ENCODE results near the gene SAAL1.

SAAL1 gene

DNA sequence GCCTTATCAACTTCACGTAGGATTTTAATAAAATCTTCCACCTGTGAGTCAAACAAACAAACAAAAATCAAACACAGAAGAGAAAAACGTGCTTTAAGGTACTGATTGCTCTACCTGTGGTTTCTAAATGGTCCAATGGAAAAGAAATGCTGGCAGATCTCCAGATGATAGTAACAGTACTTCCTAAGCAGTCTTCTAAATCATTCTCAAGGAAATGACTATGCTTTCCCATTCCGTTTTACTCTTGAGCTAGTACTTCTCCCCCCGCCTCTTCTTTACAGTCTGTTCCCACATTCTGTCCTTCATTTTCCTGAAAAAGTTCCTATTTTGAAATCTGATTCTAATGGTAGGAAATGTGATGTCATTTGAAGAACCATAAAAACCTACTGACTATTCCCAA lies 25.4 kb downstream of the SAAL1 start:
- H3K27ac ChIP-seq (ENCODE audit: low read length): no peak overlapping the region
- H3K4me3 ChIP-seq (ENCODE audit: low read length): no peak overlapping the region
- H3K9me3 ChIP-seq (ENCODE audit: insufficient read depth, low read depth, low read length): no peaks in the 10 kb centered on the region
- peaks cover 67% of the 10 kb centered on the region for H3K36me3 ChIP-seq (ENCODE audit: insufficient read depth, low read depth, low read length)
- no peaks in the 10 kb centered on the region for H3K27me3 ChIP-seq (ENCODE audit: insufficient read depth, low read length)
- no peaks in the 10 kb centered on the region for H3K4me1 ChIP-seq (ENCODE audit: insufficient read depth, low read length)
- H3K9ac ChIP-seq (ENCODE audit: low read depth, low read length): no peak overlapping the region

DNA sequence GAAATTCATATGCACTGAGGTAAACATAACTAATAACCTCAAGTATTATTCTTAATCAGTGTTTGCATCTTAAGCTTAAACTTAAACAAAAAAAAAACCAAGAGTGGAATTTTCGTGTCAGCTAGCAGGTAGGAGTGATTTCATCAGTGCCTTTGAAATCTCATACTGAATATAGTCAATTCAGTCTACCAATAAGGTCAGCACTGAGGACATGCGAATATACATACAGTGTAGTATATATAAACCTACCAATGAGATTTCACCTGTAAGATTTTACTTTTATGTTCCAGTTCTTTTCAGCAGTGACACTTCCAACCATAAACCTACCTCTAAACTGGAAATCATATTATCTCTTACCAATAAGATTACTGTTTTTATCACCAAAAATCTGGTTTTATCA lies 27.0 kb downstream of the SAAL1 start:
- Histone ChIP-seq H3K4me1 (ENCODE audit: insufficient read depth, low read length) (no peaks in the 10 kb centered on the region), H3K27me3 (ENCODE audit: insufficient read depth, low read length) (no peaks in the 10 kb centered on the region), H3K4me3 (ENCODE audit: low read length) (no peak overlapping the region), H3K9me3 (ENCODE audit: insufficient read depth, low read depth, low read length) (no peaks in the 10 kb centered on the region), H3K27ac (ENCODE audit: low read length) (no peak overlapping the region), H3K9ac (ENCODE audit: low read depth, low read length) (no peak overlapping the region), H3K36me3 (ENCODE audit: insufficient read depth, low read depth, low read length) (peaks cover 62% of the 10 kb centered on the region)

DNA sequence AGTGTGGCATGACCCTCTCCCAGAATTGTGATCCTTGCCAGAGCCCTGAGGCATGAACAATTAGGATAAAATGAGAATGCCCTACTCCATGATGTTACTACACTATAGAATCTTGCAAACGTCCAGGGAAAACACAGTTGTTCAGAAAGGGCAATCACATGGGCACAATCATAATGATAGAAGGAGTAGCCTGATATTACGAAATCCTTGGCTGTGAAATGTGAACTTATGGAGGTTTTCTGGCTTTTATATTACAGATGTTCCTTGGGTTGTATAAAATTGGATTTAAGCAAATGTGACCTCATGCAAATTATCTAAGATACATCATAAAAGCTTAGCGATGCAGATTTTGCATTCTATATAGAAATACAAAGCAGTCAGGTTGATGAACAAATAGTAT lies 30.4 kb downstream of the SAAL1 start:
- Histone ChIP-seq H3K4me1 (ENCODE audit: insufficient read depth, low read length) (no peaks in the 10 kb centered on the region), H3K36me3 (ENCODE audit: insufficient read depth, low read depth, low read length) (peaks cover 29% of the 10 kb centered on the region), H3K27me3 (ENCODE audit: insufficient read depth, low read length) (no peaks in the 10 kb centered on the region), H3K4me3 (ENCODE audit: low read length) (no peak overlapping the region), H3K9ac (ENCODE audit: low read depth, low read length) (no peak overlapping the region), H3K27ac (ENCODE audit: low read length) (no peak overlapping the region), H3K9me3 (ENCODE audit: insufficient read depth, low read depth, low read length) (no peaks in the 10 kb centered on the region)

DNA sequence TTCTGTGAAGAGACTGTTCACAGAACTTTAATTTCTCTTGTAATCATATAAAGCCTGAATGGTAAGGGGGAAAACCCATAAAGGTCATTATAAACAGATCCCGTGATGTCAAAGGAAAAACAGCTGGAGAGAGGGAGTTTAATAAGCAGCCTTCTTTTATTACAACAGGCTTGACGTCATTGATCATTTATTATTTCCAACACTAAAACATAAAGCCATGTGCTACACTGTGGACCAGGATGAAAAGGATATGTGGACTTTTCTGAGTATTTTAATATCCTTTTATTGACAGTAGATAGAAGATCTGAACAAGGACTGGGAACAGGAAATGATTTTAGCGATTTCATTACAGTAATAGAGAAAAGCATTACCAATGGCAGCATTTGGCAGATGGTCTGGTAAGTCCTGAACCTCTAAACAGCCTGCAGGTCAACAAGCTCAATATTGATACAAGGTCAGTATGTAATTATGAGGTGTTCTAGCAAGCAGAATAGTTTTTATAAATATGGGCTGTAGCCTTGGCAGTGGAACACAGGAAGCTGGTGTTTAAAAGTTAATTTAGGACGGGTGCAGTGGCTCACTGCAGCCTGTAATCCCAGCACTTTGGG lies 34.7 kb downstream of the SAAL1 start:
- Histone ChIP-seq H3K4me1 (ENCODE audit: insufficient read depth, low read length) (no peaks in the 10 kb centered on the region), H3K36me3 (ENCODE audit: insufficient read depth, low read depth, low read length) (peaks cover 12% of the 10 kb centered on the region; the same call in 1 of the 2 replicates), H3K27ac (ENCODE audit: low read length) (no peak overlapping the region), H3K27me3 (ENCODE audit: insufficient read depth, low read length) (no peaks in the 10 kb centered on the region), H3K9me3 (ENCODE audit: insufficient read depth, low read depth, low read length) (no peaks in the 10 kb centered on the region), H3K4me3 (ENCODE audit: low read length) (no peak overlapping the region), H3K9ac (ENCODE audit: low read depth, low read length) (no peak overlapping the region)

DNA sequence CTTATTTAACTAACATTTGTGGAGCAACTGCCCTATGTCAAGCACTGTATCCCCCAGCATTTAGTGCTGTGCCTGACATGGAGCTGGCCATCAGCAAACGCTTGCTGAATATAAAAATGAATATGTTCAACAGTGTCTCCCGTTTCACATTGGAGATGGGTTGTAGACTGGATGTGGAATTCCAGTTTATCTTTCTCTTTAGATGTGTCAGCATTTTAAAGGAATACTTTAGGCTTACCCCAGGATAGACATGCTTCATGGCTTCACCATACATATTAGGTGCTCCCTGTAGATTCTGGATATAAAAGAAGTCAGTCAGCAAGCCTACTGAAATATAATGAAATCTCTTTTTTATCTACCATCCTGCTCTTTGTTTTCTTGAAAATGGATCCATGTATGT lies 38.5 kb downstream of the SAAL1 start:
- H3K36me3 ChIP-seq (ENCODE audit: insufficient read depth, low read depth, low read length): no peaks in the 10 kb centered on the region
- H3K4me1 ChIP-seq (ENCODE audit: insufficient read depth, low read length): no peaks in the 10 kb centered on the region
- H3K4me3 ChIP-seq (ENCODE audit: low read length): no peak overlapping the region
- H3K9me3 ChIP-seq (ENCODE audit: insufficient read depth, low read depth, low read length): no peaks in the 10 kb centered on the region
- no peaks in the 10 kb centered on the region for H3K27me3 ChIP-seq (ENCODE audit: insufficient read depth, low read length)
- H3K9ac ChIP-seq (ENCODE audit: low read depth, low read length): no peak overlapping the region
- no peak overlapping the region for H3K27ac ChIP-seq (ENCODE audit: low read length)

DNA sequence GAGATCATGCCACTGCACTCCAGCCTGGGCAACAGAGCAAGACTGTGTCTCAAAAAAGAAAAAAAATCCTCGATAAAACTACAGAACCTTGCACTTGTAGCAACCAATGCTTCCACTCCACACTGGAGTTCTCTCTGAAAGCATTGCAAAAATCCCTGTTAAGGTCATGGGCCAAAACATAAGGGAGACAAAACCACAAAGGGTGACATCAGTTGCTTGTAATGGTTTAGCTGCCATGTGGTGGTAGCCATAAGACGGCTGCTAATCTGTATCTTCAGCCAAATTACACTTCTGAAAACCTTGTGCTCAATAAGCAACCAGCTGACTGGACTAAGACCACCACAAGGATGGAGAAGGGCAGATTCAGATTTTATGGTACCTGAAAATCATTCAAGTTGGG lies 39.3 kb downstream of the SAAL1 start:
- Histone ChIP-seq H3K4me3 (ENCODE audit: low read length) (no peak overlapping the region), H3K27ac (ENCODE audit: low read length) (no peak overlapping the region), H3K9me3 (ENCODE audit: insufficient read depth, low read depth, low read length) (no peaks in the 10 kb centered on the region), H3K36me3 (ENCODE audit: insufficient read depth, low read depth, low read length) (no peaks in the 10 kb centered on the region), H3K9ac (ENCODE audit: low read depth, low read length) (no peak overlapping the region), H3K27me3 (ENCODE audit: insufficient read depth, low read length) (no peaks in the 10 kb centered on the region), H3K4me1 (ENCODE audit: insufficient read depth, low read length) (no peaks in the 10 kb centered on the region)

DNA sequence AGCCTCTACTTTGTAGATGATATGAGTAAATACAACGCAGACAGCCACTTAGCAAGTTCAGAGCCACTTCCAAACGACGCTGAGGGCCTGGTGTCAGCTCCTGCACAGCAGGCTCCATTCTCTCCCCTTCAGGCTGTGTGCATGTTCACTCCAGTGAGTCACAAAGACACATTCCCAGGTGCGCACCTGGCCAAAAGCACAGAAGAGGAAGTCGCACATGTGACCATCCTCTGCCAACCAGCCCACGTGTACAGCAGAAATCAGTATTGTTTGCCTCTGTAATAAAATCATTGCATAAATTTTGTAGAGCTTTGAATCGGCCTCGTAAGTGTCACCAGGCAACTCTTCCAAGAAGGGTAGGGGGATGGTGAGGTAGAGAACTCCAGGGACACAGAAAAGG lies 40.3 kb downstream of the SAAL1 start:
- Histone ChIP-seq H3K9ac (ENCODE audit: low read depth, low read length) (no peak overlapping the region), H3K36me3 (ENCODE audit: insufficient read depth, low read depth, low read length) (no peaks in the 10 kb centered on the region), H3K27me3 (ENCODE audit: insufficient read depth, low read length) (no peaks in the 10 kb centered on the region), H3K27ac (ENCODE audit: low read length) (no peak overlapping the region), H3K4me1 (ENCODE audit: insufficient read depth, low read length) (no peaks in the 10 kb centered on the region), H3K9me3 (ENCODE audit: insufficient read depth, low read depth, low read length) (no peaks in the 10 kb centered on the region), H3K4me3 (ENCODE audit: low read length) (no peak overlapping the region)

DNA sequence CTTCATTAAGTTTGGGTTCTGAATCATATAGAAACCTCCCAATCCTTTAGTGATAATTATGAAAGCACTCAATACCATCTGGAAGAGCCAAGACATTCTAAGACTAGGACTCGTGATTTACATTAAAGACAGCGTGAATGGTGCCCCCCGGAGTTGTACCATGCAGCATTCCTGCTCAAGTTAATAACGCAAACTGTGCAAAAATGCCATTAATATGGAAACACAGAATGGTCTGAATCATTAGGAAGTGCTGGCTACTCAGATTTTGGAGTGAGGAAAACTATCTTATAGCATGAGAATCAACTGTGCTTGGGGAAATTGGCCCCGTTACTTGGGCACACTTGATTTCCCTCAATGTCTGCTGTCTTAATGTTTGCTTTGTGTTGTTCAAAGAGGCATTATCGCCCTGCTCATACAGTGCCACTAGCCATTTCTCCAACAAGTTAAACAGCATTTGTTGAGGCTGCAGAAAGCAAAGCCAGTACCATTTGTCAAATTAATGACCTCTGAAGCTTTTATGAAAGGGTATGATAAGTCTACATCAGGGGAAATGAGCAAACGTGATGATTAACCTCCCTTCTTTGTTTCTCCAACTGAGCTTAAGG lies 41.3 kb downstream of the SAAL1 start:
- Histone ChIP-seq H3K4me3 (ENCODE audit: low read length) (no peak overlapping the region), H3K9me3 (ENCODE audit: insufficient read depth, low read depth, low read length) (no peaks in the 10 kb centered on the region), H3K36me3 (ENCODE audit: insufficient read depth, low read depth, low read length) (no peaks in the 10 kb centered on the region), H3K4me1 (ENCODE audit: insufficient read depth, low read length) (no peaks in the 10 kb centered on the region), H3K9ac (ENCODE audit: low read depth, low read length) (no peak overlapping the region), H3K27me3 (ENCODE audit: insufficient read depth, low read length) (no peaks in the 10 kb centered on the region), H3K27ac (ENCODE audit: low read length) (no peak overlapping the region)

DNA sequence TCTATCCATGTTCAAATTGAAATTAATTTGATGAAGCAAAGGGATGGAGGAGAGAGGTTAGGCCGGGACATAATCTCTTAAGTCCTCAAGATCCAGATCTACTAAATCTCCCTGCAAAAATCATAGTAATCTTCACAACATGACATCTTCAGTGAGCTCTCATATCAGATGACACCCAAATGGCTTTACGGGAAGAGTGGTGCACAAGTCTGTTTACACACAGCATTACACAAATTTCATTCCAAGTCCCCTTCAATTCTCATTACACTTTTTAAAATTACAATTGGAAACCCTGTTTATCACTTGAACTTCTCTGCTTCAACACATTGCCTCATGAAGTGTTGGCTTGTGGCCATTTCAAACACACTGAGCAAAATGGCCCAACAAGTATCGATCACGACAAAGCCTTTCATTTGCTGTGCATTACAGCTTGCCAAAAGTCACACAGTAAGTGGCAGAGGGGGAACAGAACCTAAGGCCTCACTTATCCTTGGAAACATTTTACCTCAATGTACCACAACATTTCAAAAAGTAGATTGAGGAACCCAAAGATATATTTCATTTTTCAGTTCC lies 41.9 kb downstream of the SAAL1 start:
- no peak overlapping the region for H3K27ac ChIP-seq (ENCODE audit: low read length)
- H3K4me3 ChIP-seq (ENCODE audit: low read length): no peak overlapping the region

DNA sequence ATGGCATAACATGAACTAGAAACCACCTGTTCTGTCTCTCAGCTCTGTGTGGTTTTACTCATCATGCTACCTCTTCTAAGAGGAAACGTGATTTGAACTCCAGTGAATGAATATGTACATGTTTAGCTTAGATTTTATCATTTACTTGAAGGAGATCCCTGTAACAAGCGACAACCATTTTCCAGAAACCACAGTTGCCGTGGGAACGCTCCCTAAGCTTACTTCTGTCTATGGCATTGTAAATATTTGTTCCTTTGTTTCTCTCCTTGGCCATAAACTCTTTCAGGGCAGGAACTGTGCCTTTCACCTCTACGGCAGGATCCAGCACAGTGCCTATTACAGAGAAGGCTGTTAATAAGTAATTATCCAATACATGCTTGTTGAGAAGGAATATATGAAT lies 42.8 kb downstream of the SAAL1 start:
- H3K9ac ChIP-seq (ENCODE audit: low read depth, low read length): no peak overlapping the region
- H3K4me3 ChIP-seq (ENCODE audit: low read length): no peak overlapping the region
- no peaks in the 10 kb centered on the region for H3K36me3 ChIP-seq (ENCODE audit: insufficient read depth, low read depth, low read length)
- no peaks in the 10 kb centered on the region for H3K4me1 ChIP-seq (ENCODE audit: insufficient read depth, low read length)
- H3K9me3 ChIP-seq (ENCODE audit: insufficient read depth, low read depth, low read length): no peaks in the 10 kb centered on the region
- H3K27ac ChIP-seq (ENCODE audit: low read length): no peak overlapping the region
- no peaks in the 10 kb centered on the region for H3K27me3 ChIP-seq (ENCODE audit: insufficient read depth, low read length)

More for the DNA sequence above, 41.9 kb downstream of the SAAL1 start:
- H3K9me3 ChIP-seq (ENCODE audit: insufficient read depth, low read depth, low read length): no peaks in the 10 kb centered on the region
- H3K36me3 ChIP-seq (ENCODE audit: insufficient read depth, low read depth, low read length): no peaks in the 10 kb centered on the region
- H3K9ac ChIP-seq (ENCODE audit: low read depth, low read length): no peak overlapping the region
- no peaks in the 10 kb centered on the region for H3K4me1 ChIP-seq (ENCODE audit: insufficient read depth, low read length)
- H3K27me3 ChIP-seq (ENCODE audit: insufficient read depth, low read length): no peaks in the 10 kb centered on the region

DNA sequence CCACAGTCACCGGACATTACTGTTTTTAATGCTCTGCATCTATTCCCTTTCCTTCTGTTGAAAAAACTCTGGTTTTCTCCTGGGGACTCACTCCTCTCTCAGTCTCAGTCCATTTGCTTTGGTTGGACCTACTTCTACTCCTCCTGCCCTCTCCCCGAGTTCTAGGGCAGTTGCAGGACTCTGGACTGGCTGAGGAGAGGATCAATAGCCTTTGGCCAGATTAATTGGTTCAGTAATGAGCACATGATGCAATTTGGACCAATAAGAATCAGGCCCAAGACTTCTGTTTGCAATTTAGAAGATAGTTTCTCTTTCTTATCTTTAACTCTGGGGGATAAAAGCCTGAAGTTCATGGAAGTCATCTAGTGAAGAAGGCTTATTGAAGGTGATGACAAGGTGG lies 44.5 kb downstream of the SAAL1 start:
- Histone ChIP-seq H3K4me1 (ENCODE audit: insufficient read depth, low read length) (no peaks in the 10 kb centered on the region), H3K9me3 (ENCODE audit: insufficient read depth, low read depth, low read length) (no peaks in the 10 kb centered on the region), H3K27me3 (ENCODE audit: insufficient read depth, low read length) (no peaks in the 10 kb centered on the region), H3K27ac (ENCODE audit: low read length) (no peak overlapping the region), H3K4me3 (ENCODE audit: low read length) (no peak overlapping the region), H3K36me3 (ENCODE audit: insufficient read depth, low read depth, low read length) (no peaks in the 10 kb centered on the region), H3K9ac (ENCODE audit: low read depth, low read length) (no peak overlapping the region)

DNA sequence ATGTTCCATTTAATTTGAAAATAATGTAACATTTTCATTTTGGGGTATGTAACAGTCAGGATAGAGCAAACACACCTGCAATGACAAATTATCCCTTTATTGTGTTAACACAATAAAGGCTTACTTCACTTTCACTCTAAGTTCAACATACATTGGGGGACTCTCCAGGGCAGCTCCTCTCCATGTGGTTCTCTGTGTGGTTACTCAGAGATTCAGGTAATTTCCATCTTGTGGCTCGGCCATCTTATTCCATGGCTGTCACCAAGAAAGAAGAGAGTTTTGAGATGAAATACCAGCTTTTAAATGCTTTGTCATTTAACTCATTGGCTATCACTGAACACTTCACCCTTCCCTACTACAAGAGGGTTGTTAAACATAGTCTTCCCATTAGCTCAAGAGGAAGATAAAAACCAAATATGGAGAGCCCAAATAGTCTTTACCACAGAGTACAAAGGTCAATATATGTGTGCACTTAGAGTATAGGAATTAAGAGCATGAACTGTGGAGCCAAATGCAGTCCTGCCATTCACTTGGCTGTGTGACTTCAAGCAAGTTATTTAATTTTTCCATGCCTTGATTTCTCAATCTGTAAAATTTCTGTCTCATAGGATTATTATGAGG lies 49.2 kb downstream of the SAAL1 start:
- no peak overlapping the region for H3K9ac ChIP-seq (ENCODE audit: low read depth, low read length)
- H3K27ac ChIP-seq (ENCODE audit: low read length): no peak overlapping the region
- no peaks in the 10 kb centered on the region for H3K9me3 ChIP-seq (ENCODE audit: insufficient read depth, low read depth, low read length)
- no peak overlapping the region for H3K4me3 ChIP-seq (ENCODE audit: low read length)
- no peaks in the 10 kb centered on the region for H3K27me3 ChIP-seq (ENCODE audit: insufficient read depth, low read length)
- H3K4me1 ChIP-seq (ENCODE audit: insufficient read depth, low read length): no peaks in the 10 kb centered on the region
- H3K36me3 ChIP-seq (ENCODE audit: insufficient read depth, low read depth, low read length): no peaks in the 10 kb centered on the region

All from iPS-20b (cell line).